Erythroblast (primary cell): ENCODE measurements around the gene PTN.

Experiments used
- GATA1 ChIP-seq: IDR thresholded peaks from 2 replicates; pipeline ENCODE4 v1.6.1; 2011; ENCODE audit warnings: low read depth, mild to moderate bottlenecking, control low read depth, low read length, moderate library complexity
- POLR2A ChIP-seq: IDR thresholded peaks from 2 replicates; pipeline ENCODE4 v1.6.1; 2011; ENCODE audit warnings: mild to moderate bottlenecking, low read length

DNA sequence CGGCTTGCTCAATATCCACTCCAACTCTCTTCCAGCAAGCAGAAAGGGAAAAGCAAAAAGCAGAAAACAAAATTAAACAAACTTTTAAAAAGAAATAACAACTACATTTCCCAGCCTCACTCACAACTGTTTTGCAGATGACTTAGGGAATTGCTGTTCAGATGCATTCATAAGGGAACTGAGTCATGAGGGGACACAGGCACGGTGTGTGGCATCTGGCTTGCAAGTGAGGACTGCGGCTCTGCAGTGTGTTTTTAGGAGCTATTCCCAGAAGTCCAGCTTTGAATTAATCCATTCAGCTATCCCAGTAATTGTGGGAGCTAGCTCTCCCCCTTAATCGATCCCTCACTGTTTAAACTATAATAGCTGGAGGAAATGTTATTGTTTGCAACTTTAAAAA lies 30.3 kb downstream of the PTN start:
- TF ChIP-seq POLR2A: no peak
- TF ChIP-seq GATA1: no peak
